Activated CD4-positive, alpha-beta T cell treated with anti-CD3 and anti-CD28 coated beads for 36 hours (primary cell): ENCODE data around the gene DNMT1. TPM values are rescaled to one million over a fixed set of nuclear protein-coding genes. Genes with fewer than 3 reads are reported as not detected.
"Not testable (repeated sequence)": the region's sequence is repeated elsewhere in the genome, so short reads cannot be mapped to it uniquely, and the experiment has no call there.

Source experiments
- ATAC-seq: fragments of 200-7000 bp; cut with Tn5 transposase; one replicate; pipeline ENCODE4 v1.10.0; 2021; ENCODE audit warnings: mild to moderate bottlenecking, moderate library complexity
- CTCF ChIA-PET: fragments of 350-600 bp; sonication (Branson Sonifier 250); formaldehyde crosslinking; loops from one replicate; lab custom pipeline; 2021; ENCODE audit warnings: antibody characterized with exemption; lab: Charles Lee
- POLR2A ChIA-PET: fragments of 350-600 bp; sonication (Branson Sonifier 250); formaldehyde crosslinking; loops from one replicate; lab custom pipeline; 2021; ENCODE audit warnings: antibody characterized with exemption, inconsistent platforms; lab: Charles Lee
- DNase-seq: peaks from one replicate; pipeline ENCODE4 v3.0.0-alpha.2; 2020
- H3K27ac Mint-ChIP-seq: one replicate; pipeline ENCODE4 v1.8.0; 2021; ENCODE audit warnings: mixed read lengths
- H3K27me3 Mint-ChIP-seq: one replicate; pipeline ENCODE4 v1.8.0; 2021; ENCODE audit warnings: mixed read lengths
- H3K36me3 Mint-ChIP-seq: one replicate; pipeline ENCODE4 v1.8.0; 2021; ENCODE audit warnings: low read depth, mixed read lengths
- H3K4me1 Mint-ChIP-seq: one replicate; pipeline ENCODE4 v1.8.0; 2021; ENCODE audit warnings: mixed read lengths
- H3K4me3 Mint-ChIP-seq: one replicate; pipeline ENCODE4 v1.8.0; 2021; ENCODE audit warnings: mild to moderate bottlenecking, moderate library complexity, mixed read lengths
- H3K9me3 Mint-ChIP-seq: one replicate; pipeline ENCODE4 v1.8.0; 2021; ENCODE audit warnings: low read depth, mixed read lengths
- intact Hi-C, 2 experiments: fragments of 100-400 bp; cut with DNase I in 1 of 2; cut with micrococcal nuclease in 1 of 2; formaldehyde crosslinking; loops; one replicate each; pipeline versions ENCODE4 v1.14.2 to v1.15.1; 2022 to 2024; cut with DNase I, micrococcal nuclease
- total RNA-seq, 2 experiments: library from RNA; stranded (reverse); gene quantifications; one replicate each; pipeline ENCODE4 v1.2.3, GENCODE V29; 2021

The DNMT1 gene
- total RNA-seq, 2 experiments from 2014 or later, result 374 to 385 TPM

DNA sequence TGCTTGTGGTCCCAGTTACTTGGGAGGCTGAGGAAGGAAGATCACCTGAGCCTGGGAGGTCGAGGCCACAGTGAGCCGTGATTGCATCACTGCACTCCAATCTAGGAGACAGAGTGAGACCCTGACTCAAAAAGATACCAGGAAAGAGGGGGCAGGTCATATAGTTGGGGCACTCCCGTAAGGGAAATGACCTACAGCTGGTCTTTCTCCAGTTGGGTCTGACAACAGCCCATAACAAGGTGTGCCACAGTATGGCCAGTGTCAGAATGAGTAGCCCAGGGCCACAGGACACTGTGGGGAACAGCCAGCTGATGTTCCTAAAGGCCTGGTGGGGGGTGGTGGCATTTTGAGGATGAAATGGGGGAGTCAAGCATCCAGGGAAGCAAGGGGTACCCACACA lies 10.8 kb downstream of the DNMT1 start:
- H3K36me3 Mint-ChIP-seq, result peaks cover 49% of the 10 kb centered on the region
- H3K4me3 Mint-ChIP-seq, result no peak overlapping the region
- peaks cover 14% of the 10 kb centered on the region for H3K4me1 Mint-ChIP-seq
- ChIA-PET POLR2A (interaction anchor here (1.0 to 1.1 kb wide), 3 partner anchors 9 to 18 kb away, joined by 3 to 6 read pairs (median 3); partner anchors contain the start of gene DNMT1), CTCF (no interaction called here)
- DNase-seq (no peak), ATAC-seq (peak; percentile 49)
- no peaks in the 10 kb centered on the region for H3K9me3 Mint-ChIP-seq
- no peaks in the 10 kb centered on the region for H3K27me3 Mint-ChIP-seq
- H3K27ac Mint-ChIP-seq, result peak overlapping the region; percentile 74
- intact Hi-C loops, result no loop called here

DNA sequence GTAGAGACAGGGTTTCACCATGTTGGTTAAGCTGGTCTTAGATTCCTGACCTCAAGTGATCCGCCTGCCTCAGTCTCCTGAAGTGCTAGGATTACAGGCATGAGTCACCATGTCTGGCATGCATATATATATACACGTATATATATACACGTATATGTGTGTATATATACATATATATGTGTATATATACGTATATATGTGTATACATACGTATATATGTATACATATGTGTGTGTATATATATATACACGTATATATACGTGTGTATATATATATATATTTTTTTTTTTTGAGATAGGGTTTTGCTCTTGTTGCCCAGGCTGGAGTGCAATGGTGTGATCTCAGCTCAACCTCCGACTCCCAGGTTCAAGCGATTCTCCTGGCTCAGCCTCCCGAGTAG lies 11.9 kb downstream of the DNMT1 start:
- Mint-ChIP-seq H3K4me3 (no peak overlapping the region), H3K9me3 (no peaks in the 10 kb centered on the region)
- CTCF ChIA-PET, result interaction anchor here (1.5 kb wide), 1 partner anchor 67 kb away, joined by 6 read pairs; no protein-coding TSS in a partner anchor

DNA sequence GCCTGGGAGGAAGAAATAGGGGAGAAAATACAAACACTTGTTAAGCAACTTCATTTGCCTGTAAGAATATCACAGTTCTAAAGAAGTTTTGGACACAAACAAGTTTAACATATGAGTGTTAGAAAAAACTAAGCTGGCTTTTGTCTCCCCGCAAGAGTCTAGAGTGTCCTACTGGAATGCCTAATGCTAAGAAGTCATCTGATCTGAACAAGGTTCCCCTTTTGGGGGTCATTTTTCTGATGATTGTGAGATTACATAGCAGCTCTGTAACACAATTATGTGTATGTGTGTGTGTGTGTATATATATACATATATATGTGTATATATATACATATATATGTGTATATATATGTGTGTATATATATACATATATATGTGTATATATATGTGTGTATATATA lies 12.7 kb downstream of the DNMT1 start:
- peaks cover 44% of the 10 kb centered on the region for H3K36me3 Mint-ChIP-seq
- ChIA-PET CTCF (interaction anchor here (0.5 to 1.5 kb wide), 2 partner anchors 9 to 68 kb away, joined by 3 to 6 read pairs; no protein-coding TSS in a partner anchor), POLR2A (interaction anchor here (0.6 to 1.3 kb wide), 3 partner anchors 9 to 27 kb away, joined by 4 to 6 read pairs (median 6); no protein-coding TSS in a partner anchor)
- DNase-seq, result no peak
- no peak overlapping the region for H3K4me3 Mint-ChIP-seq
- intact Hi-C loops, result no loop called here
- H3K9me3 Mint-ChIP-seq, result no peaks in the 10 kb centered on the region
- ATAC-seq, result no peak
- H3K27me3 Mint-ChIP-seq, result no peaks in the 10 kb centered on the region
- H3K27ac Mint-ChIP-seq, result no peak overlapping the region
- peaks cover 9% of the 10 kb centered on the region for H3K4me1 Mint-ChIP-seq

More for the DNA sequence above, 11.9 kb downstream of the DNMT1 start:
- POLR2A ChIA-PET, result interaction anchor here (1.3 kb wide), 1 partner anchor 8 kb away, joined by 4 read pairs; no protein-coding TSS in a partner anchor
- H3K4me1 Mint-ChIP-seq, result peaks cover 9% of the 10 kb centered on the region
- intact Hi-C loops, result no loop called here
- ATAC-seq, result no peak
- H3K27me3 Mint-ChIP-seq, result no peaks in the 10 kb centered on the region
- H3K27ac Mint-ChIP-seq, result no peak overlapping the region
- no peak for DNase-seq
- peaks cover 44% of the 10 kb centered on the region for H3K36me3 Mint-ChIP-seq

DNA sequence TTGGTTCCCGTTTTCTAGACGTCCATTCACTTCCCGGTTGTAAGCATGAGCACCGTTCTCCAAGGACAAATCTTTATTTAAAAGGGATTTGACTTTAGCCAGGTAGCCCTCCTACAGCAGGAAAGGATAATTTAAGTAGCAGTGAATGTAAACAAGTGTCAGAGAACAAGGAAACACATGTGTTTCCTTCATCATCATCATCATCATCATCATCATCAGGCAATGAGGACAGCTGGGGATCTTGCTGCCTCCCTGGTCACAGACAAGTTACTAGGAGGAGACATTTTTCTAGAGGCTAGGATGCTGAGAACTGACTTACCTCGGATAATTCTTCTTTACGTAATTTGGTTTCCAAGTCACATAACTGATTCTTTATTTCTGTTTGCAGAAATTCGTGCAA lies 14.3 kb downstream of the DNMT1 start:
- Mint-ChIP-seq H3K27ac (no peak overlapping the region), H3K4me1 (peaks cover 9% of the 10 kb centered on the region), H3K9me3 (no peaks in the 10 kb centered on the region), H3K27me3 (no peaks in the 10 kb centered on the region), H3K36me3 (peaks cover 46% of the 10 kb centered on the region), H3K4me3 (no peak overlapping the region)
- ChIA-PET POLR2A (no interaction called here), CTCF (no interaction called here)
- ATAC-seq, result no peak
- intact Hi-C loops, result no loop called here
- no peak for DNase-seq

DNA sequence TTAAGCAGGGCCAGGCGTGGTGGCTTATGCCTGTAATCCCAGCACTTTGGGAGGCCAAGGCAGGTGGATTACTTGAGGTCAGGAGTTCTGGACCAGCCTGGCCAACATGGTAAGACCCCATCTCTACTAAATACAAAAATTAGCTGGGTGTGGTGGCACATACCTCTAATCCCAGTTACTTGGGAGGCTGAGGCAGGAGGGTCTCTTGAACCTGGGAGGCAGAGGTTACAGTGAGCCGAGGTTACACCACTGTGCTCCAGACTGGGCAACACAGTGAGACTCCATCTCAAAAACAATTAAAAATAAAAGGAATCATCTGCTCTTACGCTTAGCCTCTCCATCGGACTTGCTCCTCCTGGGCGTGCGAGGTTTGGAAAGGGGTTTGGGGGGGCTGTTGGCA lies 14.7 kb downstream of the DNMT1 start:
- CTCF ChIA-PET, H3K27me3 Mint-ChIP-seq: not testable (repeated sequence)

DNA sequence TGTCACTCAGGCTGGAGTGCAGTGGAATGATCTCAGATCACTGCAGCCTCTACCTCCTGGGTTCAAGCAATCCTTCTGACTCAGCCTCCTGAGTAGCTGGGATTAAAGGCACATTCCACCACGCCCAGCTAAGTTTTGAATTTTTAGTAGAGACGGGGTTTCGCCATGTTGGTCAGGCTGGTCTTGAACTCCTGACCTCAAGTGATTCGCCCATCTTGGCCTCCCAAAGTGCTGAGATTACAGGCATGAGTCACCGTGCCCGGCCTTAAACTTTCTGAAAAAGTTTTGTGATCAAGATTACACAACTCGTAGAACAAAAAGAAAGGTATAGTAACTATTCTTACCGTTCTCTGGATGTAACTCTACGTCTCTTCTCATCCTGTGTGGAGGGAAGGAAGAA lies 21.2 kb downstream of the DNMT1 start:
- Mint-ChIP-seq H3K27ac (peak overlapping the region; percentile 37), H3K9me3 (no peaks in the 10 kb centered on the region), H3K36me3 (peaks cover 64% of the 10 kb centered on the region), H3K4me3 (no peak overlapping the region), H3K4me1 (peaks cover 7% of the 10 kb centered on the region), H3K27me3 (no peaks in the 10 kb centered on the region)
- ATAC-seq, result no peak
- intact Hi-C loops, result no loop called here
- ChIA-PET CTCF (interaction anchor here (0.6 to 0.7 kb wide), 2 partner anchors 8 to 48 kb away, joined by 3 read pairs; no protein-coding TSS in a partner anchor), POLR2A (no interaction called here)
- DNase-seq, result no peak

More for the DNA sequence above, 14.7 kb downstream of the DNMT1 start:
- H3K27ac Mint-ChIP-seq, ATAC-seq, intact Hi-C loops, H3K4me3 Mint-ChIP-seq, H3K9me3 Mint-ChIP-seq, DNase-seq, H3K4me1 Mint-ChIP-seq: not testable (repeated sequence)
- H3K36me3 Mint-ChIP-seq, result peaks cover 47% of the 10 kb centered on the region
- POLR2A ChIA-PET, result interaction anchor here (0.6 kb wide), 1 partner anchor 15 kb away, joined by 3 read pairs; the partner anchor contains the start of gene DNMT1

DNA sequence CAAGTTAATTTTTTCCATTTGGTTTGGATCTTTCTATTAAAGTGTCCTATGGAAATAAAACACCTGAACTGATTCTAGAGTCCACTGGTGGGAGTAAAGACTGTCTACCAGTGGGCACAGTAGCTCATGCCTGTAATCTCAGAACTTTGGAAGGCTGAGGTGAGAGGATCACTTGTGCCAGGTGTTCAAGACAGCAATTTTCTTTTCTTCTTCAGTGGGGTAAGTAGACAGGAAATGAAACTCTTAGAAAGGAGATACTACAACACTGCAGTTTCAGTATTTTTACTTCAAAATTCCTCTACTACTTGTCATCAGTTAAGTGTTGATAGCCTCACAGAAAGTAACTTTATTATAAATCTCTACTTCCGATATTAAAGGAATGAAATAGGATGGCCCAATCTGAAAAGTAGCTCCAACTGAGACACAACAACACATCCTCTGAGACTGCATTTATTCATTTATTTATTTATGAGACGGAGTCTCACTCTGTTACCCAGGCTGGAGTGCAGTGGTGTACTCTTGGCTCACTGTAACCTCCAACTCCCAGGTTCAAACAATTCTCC lies 26.3 kb downstream of the DNMT1 start:
- DNase-seq (no peak), ATAC-seq (no peak)
- H3K27ac Mint-ChIP-seq, result peak overlapping the region; percentile 71
- H3K27me3 Mint-ChIP-seq, result no peaks in the 10 kb centered on the region
- no peak overlapping the region for H3K4me3 Mint-ChIP-seq
- H3K9me3 Mint-ChIP-seq, result no peaks in the 10 kb centered on the region
- ChIA-PET POLR2A (interaction anchor here (0.5 kb wide), 2 partner anchors 22 to 156 kb away, joined by 5 to 6 read pairs; no protein-coding TSS in a partner anchor), CTCF (interaction anchor here (1.1 to 1.3 kb wide), 2 partner anchors 22 to 82 kb away, joined by 3 to 6 read pairs; no protein-coding TSS in a partner anchor)
- intact Hi-C loops, result no loop called here
- H3K36me3 Mint-ChIP-seq, result peaks cover 65% of the 10 kb centered on the region
- peaks cover 2% of the 10 kb centered on the region for H3K4me1 Mint-ChIP-seq

DNA sequence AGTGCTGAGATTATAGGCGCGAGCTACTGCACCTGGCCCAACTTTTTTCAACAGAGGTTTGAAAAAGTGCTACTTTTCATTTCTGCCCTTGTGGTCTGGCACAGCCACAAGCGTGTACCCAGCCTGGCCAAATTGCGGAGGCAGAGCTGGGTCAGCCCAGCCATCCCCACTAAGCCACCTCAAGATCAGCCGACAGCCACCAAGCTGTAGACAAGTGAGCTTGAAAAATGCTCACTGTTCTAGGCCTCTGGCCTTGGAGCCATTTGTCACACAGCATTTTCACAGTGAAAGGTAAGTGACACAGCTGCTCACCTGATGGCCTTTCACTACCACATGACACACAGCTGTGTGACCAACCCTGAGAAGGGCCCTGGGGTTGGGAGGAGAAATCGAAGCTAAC lies 27.3 kb downstream of the DNMT1 start:
- POLR2A ChIA-PET, result interaction anchor here (0.5 to 1.0 kb wide), 2 partner anchors 10 to 213 kb away, joined by 3 read pairs; partner anchors contain the start of gene TYK2
- H3K36me3 Mint-ChIP-seq, result peaks cover 65% of the 10 kb centered on the region
- intact Hi-C loops, result no loop called here

DNA sequence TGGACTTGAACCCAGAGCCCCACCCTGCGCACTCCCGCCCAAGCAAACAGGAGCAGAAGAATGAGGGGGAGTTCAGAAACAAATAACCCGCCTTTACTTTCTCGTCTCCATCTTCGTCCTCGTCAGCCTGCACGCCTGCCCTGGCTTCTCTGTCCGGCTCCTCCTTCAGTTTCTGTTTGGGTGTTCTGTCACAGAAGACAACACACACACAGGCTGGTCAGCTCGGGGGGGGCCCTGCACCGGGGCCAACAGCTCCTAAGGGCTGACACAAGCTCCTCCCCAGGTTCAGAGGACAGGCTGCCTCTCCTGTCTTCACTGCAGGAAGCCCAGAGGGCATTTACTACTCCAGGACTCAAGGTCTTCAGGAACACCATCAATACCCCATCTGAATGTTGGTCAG lies 28.3 kb downstream of the DNMT1 start:
- H3K27me3 Mint-ChIP-seq, H3K4me3 Mint-ChIP-seq, H3K9me3 Mint-ChIP-seq, intact Hi-C loops, ATAC-seq, DNase-seq, H3K27ac Mint-ChIP-seq, H3K4me1 Mint-ChIP-seq: not testable (repeated sequence)
- peaks cover 65% of the 10 kb centered on the region for H3K36me3 Mint-ChIP-seq
- ChIA-PET CTCF (interaction anchor here (1.1 kb wide), 1 partner anchor 204 kb away, joined by 3 read pairs; no protein-coding TSS in a partner anchor), POLR2A (interaction anchor here (1.5 kb wide), 1 partner anchor 17 kb away, joined by 3 read pairs; no protein-coding TSS in a partner anchor)

More for the DNA sequence above, 27.3 kb downstream of the DNMT1 start:
- Mint-ChIP-seq H3K4me3 (no peak overlapping the region), H3K4me1 (peaks cover 2% of the 10 kb centered on the region), H3K9me3 (no peaks in the 10 kb centered on the region), H3K27me3 (no peaks in the 10 kb centered on the region), H3K27ac (no peak overlapping the region)
- DNase-seq (no peak), ATAC-seq (no peak)
- CTCF ChIA-PET, result interaction anchor here (1.1 to 1.3 kb wide), 3 partner anchors 23 to 205 kb away, joined by 3 to 6 read pairs (median 3); no protein-coding TSS in a partner anchor

DNA sequence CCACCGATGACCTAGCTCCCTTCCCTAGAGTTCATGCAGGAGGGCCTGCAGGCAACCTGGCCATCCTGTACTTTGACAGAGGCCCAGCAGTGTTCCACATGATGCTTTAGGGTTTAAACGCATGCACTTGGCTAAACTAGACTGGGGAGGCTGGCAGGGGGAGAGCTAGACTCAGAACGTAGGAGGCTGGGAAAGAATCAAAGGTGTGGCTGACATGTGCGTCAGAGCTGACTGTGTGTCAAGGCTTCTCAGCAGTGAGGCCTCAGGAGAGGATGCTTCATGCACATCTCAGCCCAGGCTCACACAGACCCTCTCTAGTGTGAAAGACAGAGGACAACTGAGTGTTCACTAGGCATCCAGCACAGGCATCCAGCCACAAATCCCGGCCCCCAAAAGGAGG lies 28.7 kb downstream of the DNMT1 start:
- ChIA-PET POLR2A (interaction anchor here (1.5 kb wide), 1 partner anchor 18 kb away, joined by 3 read pairs; no protein-coding TSS in a partner anchor), CTCF (interaction anchor here (1.6 kb wide), 1 partner anchor 22 kb away, joined by 5 read pairs; no protein-coding TSS in a partner anchor)
- no peaks in the 10 kb centered on the region for H3K9me3 Mint-ChIP-seq
- H3K36me3 Mint-ChIP-seq, result peaks cover 64% of the 10 kb centered on the region
- H3K27ac Mint-ChIP-seq, result no peak overlapping the region
- ATAC-seq, result no peak
- DNase-seq, result no peak
- peaks cover 2% of the 10 kb centered on the region for H3K4me1 Mint-ChIP-seq
- intact Hi-C loops, result no loop called here
- H3K27me3 Mint-ChIP-seq, result no peaks in the 10 kb centered on the region
- H3K4me3 Mint-ChIP-seq, result no peak overlapping the region

DNA sequence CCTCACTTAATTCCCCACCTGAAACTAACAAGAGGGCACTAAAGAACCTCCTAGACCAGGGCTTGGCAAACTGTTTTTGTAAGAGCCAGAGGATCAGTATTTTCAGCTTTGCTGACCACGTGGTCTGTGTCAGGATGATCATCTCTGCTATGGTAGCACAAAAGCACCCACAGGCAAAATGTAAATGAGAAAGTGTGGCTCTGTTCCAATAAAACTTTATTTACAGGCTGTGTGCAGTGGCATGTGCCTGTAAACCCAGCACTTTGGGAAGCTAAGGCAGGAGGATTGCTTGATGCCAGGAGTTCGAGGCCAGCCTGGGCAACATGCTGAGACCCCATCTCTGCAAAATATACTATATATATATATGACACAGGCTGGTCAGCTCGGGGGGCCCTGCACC lies 31.2 kb downstream of the DNMT1 start:
- Mint-ChIP-seq H3K27me3 (no peaks in the 10 kb centered on the region), H3K36me3 (peaks cover 66% of the 10 kb centered on the region), H3K9me3 (no peaks in the 10 kb centered on the region), H3K4me3 (no peak overlapping the region), H3K27ac (no peak overlapping the region), H3K4me1 (no peaks in the 10 kb centered on the region)
- no peak for DNase-seq
- intact Hi-C loops, result no loop called here
- ChIA-PET POLR2A (interaction anchor here (0.6 to 0.8 kb wide), 2 partner anchors 16 to 191 kb away, joined by 4 to 5 read pairs; no protein-coding TSS in a partner anchor), CTCF (no interaction called here)
- no peak for ATAC-seq
